Suprapubic skin (tissue), 3 donors: Measurements from ENCODE around the gene PAX7.

Source experiments
- CTCF ChIP-seq, 2 donors: fragments of 200-600 bp in 1 of 2; fragments of 450-650 bp in 1 of 2; sonication (generic) in 1 of 2; IDR thresholded peaks; one replicate each; pipeline ENCODE4 v1.5.1; 2016 to 2019; ENCODE audit warnings: antibody characterized with exemption in 2 of 2, mild to moderate bottlenecking in 1 of 2, moderate library complexity in 1 of 2
- EP300 ChIP-seq: sonication (generic); formaldehyde crosslinking; IDR thresholded peaks from one replicate; pipeline ENCODE4 v1.6.1; 2017; ENCODE audit warnings: antibody characterized with exemption

GRCh38 chr1:18731148-18731547, 100.5 kb downstream of the PAX7 start:
- TF ChIP-seq EP300 = no peak
- TF ChIP-seq CTCF (IDR thresholded peaks at IDR 0.05) = no peak
